ENCODE measurements around the gene TEKT1. TPM values are rescaled to one million over a fixed set of nuclear protein-coding genes. Genes with fewer than 3 reads are reported as not detected.

TEKT1 gene
- total and polyA plus RNA-seq, 4 donors = 0.15 TPM; not detected in 3

DNA sequence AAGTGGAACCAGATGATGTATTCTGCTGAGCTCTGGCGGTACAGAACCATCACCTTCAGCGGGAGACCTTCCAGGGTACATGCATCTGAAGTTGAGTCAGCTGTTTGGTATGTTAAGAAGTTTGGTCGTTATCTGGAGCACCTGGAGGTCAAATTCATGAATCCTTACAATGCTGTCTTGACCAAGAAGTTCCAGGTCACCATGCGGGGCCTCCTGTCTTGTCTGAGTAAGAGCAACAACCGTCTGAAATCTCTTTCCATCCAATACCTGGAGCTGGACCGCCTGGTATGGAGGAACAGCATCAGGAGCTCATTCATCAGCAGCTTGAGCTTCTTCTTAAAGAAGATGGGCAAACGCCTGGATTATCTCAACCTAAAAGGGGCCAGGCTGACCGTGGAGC, 51.5 kb downstream of the TEKT1 start:
- Histone ChIP-seq H3K9me3 (ENCODE audit: control insufficient read depth in 4 of 4, low read length in 3 of 4) (peaks cover 0 to 8% (median 1%) of the 10 kb centered on the region in 4 donors), H3K4me1 (ENCODE audit: control insufficient read depth in 4 of 4, insufficient read depth in 4 of 4, low read length in 3 of 4) (peaks cover 3 to 19% (median 10%) of the 10 kb centered on the region in 4 donors), H3K27ac (ENCODE audit: low read depth in 1 of 2, low read length in 2 of 2) (peak overlapping the region in 1 of 2 donors; percentile 9), H3K27me3 (ENCODE audit: control insufficient read depth in 4 of 4, insufficient read depth in 4 of 4, low read length in 3 of 4) (no peaks in the 10 kb centered on the region), H3K36me3 (ENCODE audit: control insufficient read depth in 4 of 4, insufficient read depth in 3 of 4, low read depth in 1 of 4, low read length in 3 of 4) (no peaks in the 10 kb centered on the region), H3K4me3 (ENCODE audit: low read depth in 1 of 3, low read length in 3 of 3) (no peak overlapping the region), H3K9ac (ENCODE audit: low read depth in 1 of 2, low read length in 2 of 2) (no peak overlapping the region)
- DNase-seq (ENCODE audit: low spot score) = no peak
- TF ChIP-seq FOXA1 (IDR thresholded peaks at IDR 0.05) = no peak
- TF ChIP-seq EGR1 (IDR thresholded peaks at IDR 0.05; ENCODE audit: low read depth in 2 of 2) = no peak
- no peak for TF ChIP-seq RAD21 (IDR thresholded peaks at IDR 0.05)
- TF ChIP-seq YY1 (IDR thresholded peaks at IDR 0.05) = no peak
- no peak for TF ChIP-seq JUND (IDR thresholded peaks at IDR 0.05)
- TF ChIP-seq REST (IDR thresholded peaks at IDR 0.05) = no peak
- TF ChIP-seq MAX (IDR thresholded peaks at IDR 0.05) = no peak
- no peak for TF ChIP-seq FOXA2 (IDR thresholded peaks at IDR 0.05)
- TF ChIP-seq HNF4G (IDR thresholded peaks at IDR 0.05) = no peak
- TF ChIP-seq SP1 (IDR thresholded peaks at IDR 0.05) = no peak
- TF ChIP-seq, protein P1, sequence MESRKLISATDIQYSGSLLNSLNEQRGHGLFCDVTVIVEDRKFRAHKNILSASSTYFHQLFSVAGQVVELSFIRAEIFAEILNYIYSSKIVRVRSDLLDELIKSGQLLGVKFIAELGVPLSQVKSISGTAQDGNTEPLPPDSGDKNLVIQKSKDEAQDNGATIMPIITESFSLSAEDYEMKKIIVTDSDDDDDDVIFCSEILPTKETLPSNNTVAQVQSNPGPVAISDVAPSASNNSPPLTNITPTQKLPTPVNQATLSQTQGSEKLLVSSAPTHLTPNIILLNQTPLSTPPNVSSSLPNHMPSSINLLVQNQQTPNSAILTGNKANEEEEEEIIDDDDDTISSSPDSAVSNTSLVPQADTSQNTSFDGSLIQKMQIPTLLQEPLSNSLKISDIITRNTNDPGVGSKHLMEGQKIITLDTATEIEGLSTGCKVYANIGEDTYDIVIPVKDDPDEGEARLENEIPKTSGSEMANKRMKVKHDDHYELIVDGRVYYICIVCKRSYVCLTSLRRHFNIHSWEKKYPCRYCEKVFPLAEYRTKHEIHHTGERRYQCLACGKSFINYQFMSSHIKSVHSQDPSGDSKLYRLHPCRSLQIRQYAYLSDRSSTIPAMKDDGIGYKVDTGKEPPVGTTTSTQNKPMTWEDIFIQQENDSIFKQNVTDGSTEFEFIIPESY (IDR thresholded peaks at IDR 0.05) = no peak
- no peak for TF ChIP-seq TAF1 (conservative IDR thresholded peaks at IDR 0.05)
- no peak for TF ChIP-seq NR2F2 (IDR thresholded peaks at IDR 0.05)
- TF ChIP-seq, protein P2, sequence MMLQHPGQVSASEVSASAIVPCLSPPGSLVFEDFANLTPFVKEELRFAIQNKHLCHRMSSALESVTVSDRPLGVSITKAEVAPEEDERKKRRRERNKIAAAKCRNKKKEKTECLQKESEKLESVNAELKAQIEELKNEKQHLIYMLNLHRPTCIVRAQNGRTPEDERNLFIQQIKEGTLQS (IDR thresholded peaks at IDR 0.05) = no peak
- no peak for TF ChIP-seq HNF4A (conservative IDR thresholded peaks at IDR 0.05)
- WGBS = 91% methylated on average over 8 of the region's 8 CpGs

- H3K27me3 ChIP-seq (ENCODE audit: control insufficient read depth in 4 of 4, insufficient read depth in 4 of 4, low read length in 3 of 4) = no peaks in the 10 kb centered on the region
- H3K36me3 ChIP-seq (ENCODE audit: control insufficient read depth in 4 of 4, insufficient read depth in 3 of 4, low read depth in 1 of 4, low read length in 3 of 4) = peaks cover 0 to 2% (median 0%) of the 10 kb centered on the region in 4 donors
- no peak for DNase-seq (ENCODE audit: low spot score)
- no peak overlapping the region for H3K4me3 ChIP-seq (ENCODE audit: low read depth in 1 of 3, low read length in 3 of 3)
- 67% methylated on average over 2 of the region's 2 CpGs for WGBS
- peak overlapping the region in 1 of 2 donors; percentile 9 for H3K27ac ChIP-seq (ENCODE audit: low read depth in 1 of 2, low read length in 2 of 2)
- H3K9me3 ChIP-seq (ENCODE audit: control insufficient read depth in 4 of 4, low read length in 3 of 4) = peaks cover 0 to 12% (median 1%) of the 10 kb centered on the region in 4 donors
- no peak overlapping the region for H3K9ac ChIP-seq (ENCODE audit: low read depth in 1 of 2, low read length in 2 of 2)
- peaks cover 3 to 19% (median 10%) of the 10 kb centered on the region in 4 donors for H3K4me1 ChIP-seq (ENCODE audit: control insufficient read depth in 4 of 4, insufficient read depth in 4 of 4, low read length in 3 of 4)
- TF ChIP-seq REST (IDR thresholded peaks at IDR 0.05) = no peak
- no peak for TF ChIP-seq TAF1 (conservative IDR thresholded peaks at IDR 0.05)
- TF ChIP-seq MAX (IDR thresholded peaks at IDR 0.05) = no peak
- TF ChIP-seq, protein P2 (IDR thresholded peaks at IDR 0.05) = no peak
- no peak for TF ChIP-seq FOXA1 (IDR thresholded peaks at IDR 0.05)
- no peak for TF ChIP-seq RAD21 (IDR thresholded peaks at IDR 0.05)
- no peak for TF ChIP-seq YY1 (IDR thresholded peaks at IDR 0.05)
- TF ChIP-seq, protein P1 (IDR thresholded peaks at IDR 0.05) = no peak
- peak; percentile 12 to 64 for TF ChIP-seq HNF4A (conservative IDR thresholded peaks at IDR 0.05)
- TF ChIP-seq FOXA2 (IDR thresholded peaks at IDR 0.05) = no peak
- TF ChIP-seq RXRA (IDR thresholded peaks at IDR 0.05) = peak; percentile 12 to 50
- no peak for TF ChIP-seq CTCF (IDR thresholded peaks at IDR 0.05; ENCODE audit: low read depth, low read length, missing input control)
Measured at GRCh38 chr17:6779411-6779810, 52.1 kb downstream of the TEKT1 start.

Data from liver (tissue), 9 donors.